ENCODE data around the gene USP27X.

The USP27X gene

DNA sequence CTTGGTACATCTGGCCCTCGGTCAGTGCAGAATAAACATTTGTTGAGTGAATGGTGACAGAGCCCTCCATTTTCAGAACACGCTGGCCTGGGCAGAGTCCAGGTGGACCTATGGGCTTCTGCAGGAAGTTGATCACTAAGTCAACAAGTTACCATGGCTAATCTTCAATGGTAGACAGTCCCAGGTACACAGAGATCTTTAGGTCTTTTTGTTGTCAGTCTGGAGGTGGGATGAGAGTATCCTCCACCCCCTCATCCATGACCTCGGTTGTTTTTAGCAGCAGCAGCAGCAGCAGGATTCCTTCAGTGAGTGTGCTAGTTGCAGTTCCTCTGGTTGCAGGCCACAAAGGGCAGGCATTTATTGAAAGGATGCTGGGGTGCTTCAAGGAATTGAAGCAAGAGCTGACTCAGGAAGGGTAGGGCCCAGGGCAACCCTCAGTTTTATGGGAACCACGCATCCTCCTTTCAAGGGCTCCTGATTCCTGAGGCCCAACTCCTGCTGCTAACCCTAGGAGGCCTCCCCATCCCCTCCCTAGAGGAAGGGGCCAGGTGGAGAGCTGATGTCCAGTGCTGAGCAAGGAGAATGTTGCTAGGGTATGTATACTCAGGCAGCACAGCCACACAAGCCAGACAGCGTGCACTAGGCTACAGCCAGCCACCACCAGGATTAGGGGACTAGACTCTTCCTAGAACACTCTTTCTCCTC lies 1.7 kb upstream of the USP27X start:
- TF ChIP-seq, protein P1, sequence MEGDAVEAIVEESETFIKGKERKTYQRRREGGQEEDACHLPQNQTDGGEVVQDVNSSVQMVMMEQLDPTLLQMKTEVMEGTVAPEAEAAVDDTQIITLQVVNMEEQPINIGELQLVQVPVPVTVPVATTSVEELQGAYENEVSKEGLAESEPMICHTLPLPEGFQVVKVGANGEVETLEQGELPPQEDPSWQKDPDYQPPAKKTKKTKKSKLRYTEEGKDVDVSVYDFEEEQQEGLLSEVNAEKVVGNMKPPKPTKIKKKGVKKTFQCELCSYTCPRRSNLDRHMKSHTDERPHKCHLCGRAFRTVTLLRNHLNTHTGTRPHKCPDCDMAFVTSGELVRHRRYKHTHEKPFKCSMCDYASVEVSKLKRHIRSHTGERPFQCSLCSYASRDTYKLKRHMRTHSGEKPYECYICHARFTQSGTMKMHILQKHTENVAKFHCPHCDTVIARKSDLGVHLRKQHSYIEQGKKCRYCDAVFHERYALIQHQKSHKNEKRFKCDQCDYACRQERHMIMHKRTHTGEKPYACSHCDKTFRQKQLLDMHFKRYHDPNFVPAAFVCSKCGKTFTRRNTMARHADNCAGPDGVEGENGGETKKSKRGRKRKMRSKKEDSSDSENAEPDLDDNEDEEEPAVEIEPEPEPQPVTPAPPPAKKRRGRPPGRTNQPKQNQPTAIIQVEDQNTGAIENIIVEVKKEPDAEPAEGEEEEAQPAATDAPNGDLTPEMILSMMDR (IDR thresholded peaks at IDR 0.05; ENCODE audit: low read depth, low read length) = no peak

DNA sequence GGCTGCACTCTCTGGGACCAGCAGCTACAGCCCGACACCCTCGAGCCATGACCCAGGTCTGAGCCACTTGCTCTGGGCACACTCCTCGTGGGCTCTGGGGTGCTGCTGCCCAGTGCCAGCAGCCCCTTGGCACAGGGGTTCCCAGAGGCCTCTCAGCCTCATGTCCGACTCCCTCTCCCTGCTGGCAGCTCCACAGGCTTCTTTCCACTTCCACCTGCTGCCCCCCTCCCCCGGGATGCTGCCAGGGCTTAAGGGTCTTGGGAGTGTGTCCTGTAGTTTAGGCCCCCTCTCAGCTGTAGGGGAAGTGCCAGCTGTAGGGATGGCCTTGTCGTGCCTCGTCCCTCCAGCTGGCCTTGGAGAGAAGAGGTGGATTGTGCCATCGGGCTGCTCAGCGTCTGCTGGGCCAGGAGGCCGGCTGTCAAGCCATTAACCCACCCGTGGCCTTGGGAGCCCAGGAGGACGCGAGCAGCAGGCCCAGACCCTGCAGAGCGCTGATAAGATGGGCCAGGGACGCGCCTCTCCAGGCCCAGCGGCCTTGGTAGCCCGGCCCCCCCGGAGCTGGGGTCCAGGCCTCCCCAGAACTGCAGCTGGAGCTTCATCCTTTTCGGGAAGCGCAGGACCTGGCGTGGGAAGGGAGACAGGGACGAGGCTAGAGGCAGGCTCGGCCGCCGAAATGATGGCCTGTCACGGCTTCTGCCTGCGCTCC lies 1.0 kb upstream of the USP27X start:
- Histone ChIP-seq H3K36me3 (no peaks in the 10 kb centered on the region), H3K9me3 (no peaks in the 10 kb centered on the region), H3K4me1 (no peaks in the 10 kb centered on the region), H3K27me3 (no peaks in the 10 kb centered on the region), H3K4me3 (ENCODE audit: low read depth, low read length) (peak overlapping the region; percentile 61)
- peak; percentile 26 for DNase-seq
- TF ChIP-seq, protein P1 (IDR thresholded peaks at IDR 0.05; ENCODE audit: low read depth, low read length) = no peak

More for the DNA sequence above, 1.7 kb upstream of the USP27X start:
- DNase-seq = no peak
- Histone ChIP-seq H3K9me3 (no peaks in the 10 kb centered on the region), H3K4me3 (ENCODE audit: low read depth, low read length) (no peak overlapping the region), H3K36me3 (no peaks in the 10 kb centered on the region), H3K4me1 (no peaks in the 10 kb centered on the region), H3K27me3 (no peaks in the 10 kb centered on the region)

DNA sequence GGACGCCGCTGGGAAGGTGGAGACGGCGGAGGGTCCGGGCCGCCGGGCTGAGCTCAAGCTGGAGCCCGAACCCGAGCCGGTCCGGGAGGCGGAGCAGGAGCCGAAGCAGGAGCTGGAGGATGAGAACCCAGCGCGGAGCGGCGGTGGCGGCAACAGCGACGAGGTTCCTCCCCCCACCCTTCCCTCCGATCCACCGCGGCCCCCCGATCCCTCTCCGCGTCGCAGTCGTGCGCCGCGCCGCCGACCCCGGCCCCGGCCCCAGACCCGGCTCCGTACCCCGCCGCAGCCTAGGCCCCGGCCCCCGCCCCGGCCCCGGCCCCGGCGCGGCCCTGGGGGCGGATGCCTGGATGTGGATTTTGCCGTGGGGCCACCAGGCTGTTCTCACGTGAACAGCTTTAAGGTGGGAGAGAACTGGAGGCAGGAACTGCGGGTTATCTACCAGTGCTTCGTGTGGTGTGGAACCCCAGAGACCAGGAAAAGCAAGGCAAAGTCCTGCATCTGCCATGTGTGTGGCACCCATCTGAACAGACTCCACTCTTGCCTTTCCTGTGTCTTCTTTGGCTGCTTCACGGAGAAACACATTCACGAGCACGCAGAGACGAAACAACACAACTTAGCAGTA lies 483 bp downstream of the USP27X start:
- no peaks in the 10 kb centered on the region for H3K4me1 ChIP-seq
- TF ChIP-seq, protein P1 (IDR thresholded peaks at IDR 0.05; ENCODE audit: low read depth, low read length) = no peak
- peak overlapping the region; percentile 61 for H3K4me3 ChIP-seq (ENCODE audit: low read depth, low read length)
- no peaks in the 10 kb centered on the region for H3K27me3 ChIP-seq
- H3K36me3 ChIP-seq = no peaks in the 10 kb centered on the region
- DNase-seq = no peak
- no peaks in the 10 kb centered on the region for H3K9me3 ChIP-seq

DNA sequence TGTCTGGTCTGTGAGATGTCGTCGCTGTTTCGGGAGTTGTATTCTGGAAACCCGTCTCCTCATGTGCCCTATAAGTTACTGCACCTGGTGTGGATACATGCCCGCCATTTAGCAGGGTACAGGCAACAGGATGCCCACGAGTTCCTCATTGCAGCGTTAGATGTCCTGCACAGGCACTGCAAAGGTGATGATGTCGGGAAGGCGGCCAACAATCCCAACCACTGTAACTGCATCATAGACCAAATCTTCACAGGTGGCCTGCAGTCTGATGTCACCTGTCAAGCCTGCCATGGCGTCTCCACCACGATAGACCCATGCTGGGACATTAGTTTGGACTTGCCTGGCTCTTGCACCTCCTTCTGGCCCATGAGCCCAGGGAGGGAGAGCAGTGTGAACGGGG lies 1.4 kb downstream of the USP27X start:
- Histone ChIP-seq H3K27me3 (no peaks in the 10 kb centered on the region), H3K4me1 (no peaks in the 10 kb centered on the region), H3K9me3 (no peaks in the 10 kb centered on the region), H3K4me3 (ENCODE audit: low read depth, low read length) (no peak overlapping the region), H3K36me3 (no peaks in the 10 kb centered on the region)
- DNase-seq = no peak
- TF ChIP-seq, protein P1 (IDR thresholded peaks at IDR 0.05; ENCODE audit: low read depth, low read length) = no peak

DNA sequence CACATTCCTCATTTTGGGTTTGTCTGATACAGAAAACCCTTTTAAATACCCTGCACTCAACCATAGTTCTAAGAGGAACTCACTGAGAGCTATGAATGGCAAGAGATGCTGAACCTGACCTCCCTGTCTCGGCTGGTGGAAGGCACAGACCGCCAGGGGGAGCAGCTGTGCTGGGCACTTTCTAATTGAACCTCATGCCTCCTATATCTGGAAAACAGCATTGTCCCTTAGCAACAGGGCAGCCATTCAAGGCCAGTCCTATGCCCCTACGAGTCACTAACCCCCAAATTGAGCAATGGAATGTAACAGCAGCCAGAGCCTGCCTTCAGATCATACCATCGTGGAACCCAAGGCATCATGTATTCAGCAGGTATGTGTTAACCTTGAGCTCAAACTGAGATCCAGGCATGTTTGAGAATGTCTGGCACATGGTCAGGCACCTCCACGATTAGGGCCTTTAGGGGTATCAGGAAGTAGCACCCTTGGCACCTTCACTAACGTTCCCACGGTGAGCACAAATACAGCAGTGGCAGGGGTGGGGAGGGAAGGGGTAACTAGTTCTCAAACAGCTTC lies 5.1 kb downstream of the USP27X start:
- TF ChIP-seq, protein P1 (IDR thresholded peaks at IDR 0.05; ENCODE audit: low read depth, low read length) = peak; percentile 82
- no peaks in the 10 kb centered on the region for H3K36me3 ChIP-seq
- no peaks in the 10 kb centered on the region for H3K27me3 ChIP-seq
- no peaks in the 10 kb centered on the region for H3K9me3 ChIP-seq
- no peaks in the 10 kb centered on the region for H3K4me1 ChIP-seq
- peak; percentile 68 for DNase-seq
- H3K4me3 ChIP-seq (ENCODE audit: low read depth, low read length) = no peak overlapping the region
